GM19238 (cell line): ENCODE results near the gene TRIOBP.
A peak's percentile ranks its signal among the peaks of the same experiment; 100 is the strongest.
"Not testable (repeated sequence)": the region's sequence is repeated elsewhere in the genome, so short reads cannot be mapped to it uniquely, and the experiment has no call there.

Experiments
- DNase-seq: peaks from one replicate; pipeline ENCODE4 v3.0.0; 2011; ENCODE audit warnings: low spot score; ENCODE audit not compliant: insufficient read length

The TRIOBP gene

GRCh38 chr22:37771702-37772427 is 75.0 kb downstream of the TRIOBP start:
- DNase-seq: no peak

GRCh38 chr22:37774728-37775127 is 77.9 kb downstream of the TRIOBP start:
- no peak for DNase-seq

- DNase-seq: no peak
These were observed 79.2 kb downstream of the TRIOBP start for GRCh38 chr22:37775785-37776638.

GRCh38 chr22:37776639-37777005 is 79.8 kb downstream of the TRIOBP start:
- no peak for DNase-seq

- DNase-seq: peak; percentile 44
These were observed 80.4 kb downstream of the TRIOBP start for GRCh38 chr22:37777122-37777687.

GRCh38 chr22:37778370-37779009 is 81.6 kb downstream of the TRIOBP start:
- no peak for DNase-seq

- no peak for DNase-seq
These were observed 84.7 kb downstream of the TRIOBP start for GRCh38 chr22:37781434-37782059.

- DNase-seq: no peak
These were observed 85.7 kb downstream of the TRIOBP start for GRCh38 chr22:37782340-37783168.

- DNase-seq: no peak
These were observed 88.1 kb downstream of the TRIOBP start for GRCh38 chr22:37784829-37785495.

- no peak for DNase-seq
These were observed 93.4 kb downstream of the TRIOBP start for GRCh38 chr22:37790234-37790633.

- no peak for DNase-seq
These were observed 95.6 kb downstream of the TRIOBP start for GRCh38 chr22:37792494-37792893.

- DNase-seq: no peak
These were observed 97.5 kb downstream of the TRIOBP start for GRCh38 chr22:37794376-37794775.

- no peak for DNase-seq
These were observed 99.2 kb downstream of the TRIOBP start for GRCh38 chr22:37796079-37796478.

GRCh38 chr22:37797259-37797658 is 100.4 kb downstream of the TRIOBP start:
- DNase-seq: not testable (repeated sequence)

- no peak for DNase-seq
These were observed 101.1 kb downstream of the TRIOBP start for GRCh38 chr22:37797874-37798500.

- DNase-seq: not testable (repeated sequence)
These were observed 103.1 kb downstream of the TRIOBP start for GRCh38 chr22:37799979-37800378.

- no peak for DNase-seq
These were observed 105.1 kb downstream of the TRIOBP start for GRCh38 chr22:37801946-37802309.

GRCh38 chr22:37802310-37803194 is 105.7 kb downstream of the TRIOBP start:
- no peak for DNase-seq
